ENCODE results near the gene CASQ1. TPM values are rescaled to one million over a fixed set of nuclear protein-coding genes. Genes with fewer than 3 reads are reported as not detected.

CASQ1 gene
- total RNA-seq, 4 donors from 2014 or later = 0.44 to 0.75 TPM; not detected in 2

- no peak for TF ChIP-seq CTCF (IDR thresholded peaks at IDR 0.05; ENCODE audit: low read depth)
Observed at GRCh38 chr1:160238408-160238807, 48.0 kb downstream of the CASQ1 start.

DNA sequence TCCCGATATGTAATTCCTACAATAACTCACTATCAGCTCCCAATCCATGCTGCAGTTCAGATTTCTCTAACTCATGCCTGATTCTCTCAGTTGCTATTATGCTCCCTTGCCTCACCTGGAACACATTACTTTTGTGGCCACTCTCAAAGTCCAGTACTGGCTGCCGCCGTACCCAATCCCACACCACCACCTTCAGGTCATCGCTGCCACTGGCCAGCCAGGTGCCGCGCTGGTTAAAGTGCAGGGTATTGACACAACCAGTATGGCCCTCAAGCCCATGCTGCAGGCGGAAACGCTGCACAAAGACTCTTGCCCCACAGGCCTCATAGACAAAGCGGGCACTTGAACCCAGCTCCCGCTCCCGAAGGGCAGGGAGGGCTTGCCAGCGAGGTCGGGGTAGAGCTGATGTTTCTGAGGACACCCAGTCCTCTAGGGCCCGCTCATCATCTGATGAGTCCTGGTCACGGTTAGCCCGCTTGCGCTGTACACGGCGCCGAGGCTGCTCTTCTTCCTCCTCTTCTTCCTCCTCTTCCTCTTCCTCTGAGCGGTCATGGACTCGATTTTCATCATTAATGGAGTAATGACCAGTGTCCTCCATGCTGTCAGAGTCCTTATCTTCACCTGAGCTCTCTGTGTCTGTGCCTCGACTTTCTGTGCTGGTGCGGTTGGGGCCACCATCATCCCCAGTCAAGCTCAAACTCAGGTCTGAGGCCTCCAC lies 49.4 kb downstream of the CASQ1 start:
- TF ChIP-seq CTCF (IDR thresholded peaks at IDR 0.05; ENCODE audit: low read depth) = no peak

GRCh38 chr1:160243767-160244166 lies 53.4 kb downstream of the CASQ1 start:
- TF ChIP-seq CTCF (IDR thresholded peaks at IDR 0.05; ENCODE audit: low read depth) = no peak

GRCh38 chr1:160244209-160244608 lies 53.8 kb downstream of the CASQ1 start:
- no peak for TF ChIP-seq CTCF (IDR thresholded peaks at IDR 0.05; ENCODE audit: low read depth)

DNA sequence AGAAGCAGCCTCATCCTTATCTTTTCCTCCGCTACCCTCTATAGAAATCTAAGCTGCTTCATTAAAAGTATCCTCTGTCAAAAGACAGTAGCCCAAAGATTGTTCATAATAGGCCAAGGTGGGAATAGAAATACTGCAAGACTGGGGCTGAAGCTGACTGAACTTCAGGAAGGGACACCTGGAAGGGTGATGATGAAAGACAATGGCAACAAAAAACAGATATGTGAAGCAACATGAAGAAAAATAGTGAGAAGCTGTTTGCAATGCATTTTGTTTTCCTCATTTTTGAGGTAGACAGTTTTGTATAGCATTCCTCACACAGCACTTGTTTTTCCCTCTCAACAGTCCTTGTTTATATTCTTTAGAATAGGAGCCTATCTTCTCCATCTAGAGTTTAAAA lies 55.1 kb downstream of the CASQ1 start:
- TF ChIP-seq CTCF (IDR thresholded peaks at IDR 0.05; ENCODE audit: low read depth) = no peak

DNA sequence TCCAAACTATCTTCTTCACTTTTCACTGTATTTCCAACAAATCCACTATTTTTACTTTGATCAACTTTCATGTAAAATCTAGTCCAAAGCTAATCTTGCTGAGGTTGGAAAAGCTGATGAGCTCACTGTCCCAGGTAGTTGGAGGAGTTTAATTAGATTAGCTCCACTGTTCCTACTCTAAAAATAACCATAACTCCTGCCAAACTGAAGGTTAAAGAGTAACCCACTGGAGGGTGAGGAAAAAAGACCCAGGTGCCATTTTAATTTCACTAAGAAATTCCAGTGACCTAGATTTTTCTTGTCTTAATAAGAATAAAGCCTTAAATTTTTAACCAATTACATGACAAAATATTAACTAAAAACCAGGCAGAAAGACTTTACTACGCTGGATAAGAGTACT lies 56.7 kb downstream of the CASQ1 start:
- no peak for TF ChIP-seq CTCF (IDR thresholded peaks at IDR 0.05; ENCODE audit: low read depth)

GRCh38 chr1:160251011-160251410 lies 60.6 kb downstream of the CASQ1 start:
- TF ChIP-seq CTCF (IDR thresholded peaks at IDR 0.05; ENCODE audit: low read depth) = no peak

Other genes starting within 250 kb of the CASQ1 start
- under 1 TPM in 2 of 4 donors, not detected in 2; 0.17 to 0.33 TPM for gene IGSF9, start 245.0 kb upstream of the CASQ1 start, total RNA-seq
- 10 to 100 TPM in 1 of 4 donors, 1 to 10 TPM in 1, under 1 TPM in 1, not detected in 1; 0.66 to 16.5 (median 3.6) TPM for gene SLAMF9, start 236.3 kb upstream of the CASQ1 start, total RNA-seq
- gene PIGM, start 158.6 kb upstream of the CASQ1 start, total RNA-seq = 1 to 10 TPM; 4.2 to 7.3 (median 4.3) TPM
- not detected for gene KCNJ10, start 120.4 kb upstream of the CASQ1 start, total RNA-seq
- gene KCNJ9, start 109.0 kb upstream of the CASQ1 start, total RNA-seq = not detected
- 10 to 100 TPM in 3 of 4 donors, 1 to 10 TPM in 1; 6.4 to 28.8 (median 18.7) TPM for gene IGSF8, start 92.0 kb upstream of the CASQ1 start, total RNA-seq
- 100 to 1,000 TPM in 2 of 4 donors, 10 to 100 TPM in 2; 13.4 to 150 (median 88.9) TPM for gene ATP1A2, start 74.8 kb upstream of the CASQ1 start, total RNA-seq
- gene ATP1A4, start 39.0 kb upstream of the CASQ1 start, total RNA-seq = under 1 TPM in 1 of 4 donors, not detected in 3; 0.22 TPM
- gene PEA15, start 14.8 kb downstream of the CASQ1 start, total RNA-seq = 100 to 1,000 TPM in 3 of 4 donors, 10 to 100 TPM in 1; 89.7 to 144 (median 124) TPM
- 100 to 1,000 TPM; 103 to 198 (median 154) TPM for gene DCAF8, start 72.0 kb downstream of the CASQ1 start, total RNA-seq
- gene PEX19, start 94.6 kb downstream of the CASQ1 start, total RNA-seq = 100 to 1,000 TPM; 134 to 201 (median 144) TPM
- 100 to 1,000 TPM; 140 to 186 (median 150) TPM for gene COPA, start 152.7 kb downstream of the CASQ1 start, total RNA-seq
- gene NCSTN, start 152.8 kb downstream of the CASQ1 start, total RNA-seq = 100 to 1,000 TPM in 1 of 4 donors, 10 to 100 TPM in 3; 78.7 to 113 (median 88.8) TPM
- gene NHLH1, start 176.5 kb downstream of the CASQ1 start, total RNA-seq = 1 to 10 TPM in 1 of 4 donors, under 1 TPM in 1, not detected in 2; 0.17 to 1.5 TPM
- gene VANGL2, start 210.0 kb downstream of the CASQ1 start, total RNA-seq = 1 to 10 TPM in 1 of 4 donors, under 1 TPM in 2, not detected in 1; 0.44 to 1.4 (median 0.98) TPM